DOHH2 (cell line): ENCODE results near the gene GNA14.

ENCODE experiments used
- H3F3A ChIP-seq: fragments of 200-600 bp; sonication (generic), shearing (Covaris generic); 2 replicates; pipeline ENCODE4 v1.6.0; 2016; ENCODE audit warnings: antibody characterized with exemption, mild to moderate bottlenecking; ENCODE audit not compliant: control insufficient read depth, insufficient read depth
- H3K27ac ChIP-seq: fragments of 200-600 bp; sonication (generic); 2 replicates; pipeline ENCODE4 v1.5.1; 2014; ENCODE audit warnings: low read depth, mild to moderate bottlenecking, low read length, moderate library complexity
- H3K27me3 ChIP-seq: fragments of 200-600 bp; sonication (generic); 2 replicates; pipeline ENCODE4 v1.6.1; 2014; ENCODE audit warnings: mild to moderate bottlenecking, low read length, mixed read lengths; ENCODE audit not compliant: control insufficient read depth
- H3K36me3 ChIP-seq: fragments of 200-600 bp; sonication (generic); 2 replicates; pipeline ENCODE4 v1.6.1; 2014; ENCODE audit warnings: mild to moderate bottlenecking, low read length, moderate library complexity, mixed read lengths; ENCODE audit not compliant: control insufficient read depth
- H3K4me1 ChIP-seq: fragments of 200-600 bp; sonication (generic); 2 replicates; pipeline ENCODE4 v1.6.1; 2014; ENCODE audit warnings: mild to moderate bottlenecking, low read length, mixed read lengths; ENCODE audit not compliant: control insufficient read depth
- H3K4me2 ChIP-seq: fragments of 200-600 bp; sonication (generic); 2 replicates; pipeline ENCODE4 v1.6.0; 2014; ENCODE audit warnings: mild to moderate bottlenecking, low read length, moderate library complexity
- H3K4me3 ChIP-seq: fragments of 200-600 bp; sonication (generic); 2 replicates; pipeline ENCODE4 v1.5.1; 2014; ENCODE audit warnings: mild to moderate bottlenecking, low read length, mixed read lengths
- H3K79me2 ChIP-seq: fragments of 200-600 bp; sonication (generic); 2 replicates; pipeline ENCODE4 v1.6.1; 2014; ENCODE audit warnings: mild to moderate bottlenecking, low read length, mixed read lengths; ENCODE audit not compliant: control insufficient read depth
- H3K9me2 ChIP-seq: fragments of 200-600 bp; sonication (generic); replicated peaks from 2 replicates; pipeline ENCODE4 v1.6.1; 2014; ENCODE audit warnings: mild to moderate bottlenecking, low read length, mixed read lengths; ENCODE audit not compliant: control insufficient read depth
- H3K9me3 ChIP-seq: fragments of 200-600 bp; sonication (generic); 2 replicates; pipeline ENCODE4 v1.6.1; 2014; ENCODE audit warnings: antibody characterized with exemption, low read length, mixed read lengths; ENCODE audit not compliant: control insufficient read depth, insufficient read depth
- H4K20me1 ChIP-seq: fragments of 200-600 bp; sonication (generic); 2 replicates; pipeline ENCODE4 v1.6.0; 2014; ENCODE audit warnings: low read depth, mild to moderate bottlenecking, antibody characterized with exemption, low read length, moderate library complexity; ENCODE audit not compliant: control insufficient read depth, insufficient read depth
- CTCF ChIP-seq: fragments of 200-600 bp; sonication (generic); IDR thresholded peaks from one replicate; pipeline ENCODE4 v1.5.1; 2014; ENCODE audit warnings: antibody characterized with exemption, mild to moderate bottlenecking, low read depth, low read length; ENCODE audit not compliant: poor library complexity, severe bottlenecking
- EZH2phosphoT487 ChIP-seq: fragments of 200-600 bp; sonication (generic); IDR thresholded peaks from 2 replicates; pipeline ENCODE4 v1.6.1; 2017; ENCODE audit warnings: borderline replicate concordance, mild to moderate bottlenecking, antibody characterized with exemption, low read length, moderate library complexity, mixed read lengths

GNA14 gene

GRCh38 chr9:77512876-77513275, 135.2 kb downstream of the GNA14 start:
- no peaks in the 10 kb centered on the region for H3K9me3 ChIP-seq
- no peaks in the 10 kb centered on the region for H3K9me2 ChIP-seq
- H3K4me2 ChIP-seq = no peak overlapping the region
- no peak overlapping the region for H3K4me3 ChIP-seq
- no peak overlapping the region for H3K27ac ChIP-seq
- H3K36me3 ChIP-seq = no peaks in the 10 kb centered on the region
- no peaks in the 10 kb centered on the region for H3F3A ChIP-seq
- H4K20me1 ChIP-seq = no peaks in the 10 kb centered on the region
- no peaks in the 10 kb centered on the region for H3K79me2 ChIP-seq
- no peaks in the 10 kb centered on the region; the same call in 1 of the 2 replicates for H3K27me3 ChIP-seq
- no peaks in the 10 kb centered on the region for H3K4me1 ChIP-seq
- TF ChIP-seq CTCF = no peak
- TF ChIP-seq EZH2phosphoT487 = no peak

GRCh38 chr9:77511525-77511924, 136.6 kb downstream of the GNA14 start:
- Histone ChIP-seq H3K27ac (no peak overlapping the region), H3F3A (no peaks in the 10 kb centered on the region), H4K20me1 (no peaks in the 10 kb centered on the region), H3K4me1 (no peaks in the 10 kb centered on the region), H3K9me2 (no peaks in the 10 kb centered on the region), H3K27me3 (no peaks in the 10 kb centered on the region; the same call in 1 of the 2 replicates), H3K36me3 (no peaks in the 10 kb centered on the region), H3K4me3 (no peak overlapping the region), H3K4me2 (no peak overlapping the region), H3K79me2 (no peaks in the 10 kb centered on the region), H3K9me3 (no peaks in the 10 kb centered on the region)
- TF ChIP-seq CTCF (no peak), EZH2phosphoT487 (no peak)

DNA sequence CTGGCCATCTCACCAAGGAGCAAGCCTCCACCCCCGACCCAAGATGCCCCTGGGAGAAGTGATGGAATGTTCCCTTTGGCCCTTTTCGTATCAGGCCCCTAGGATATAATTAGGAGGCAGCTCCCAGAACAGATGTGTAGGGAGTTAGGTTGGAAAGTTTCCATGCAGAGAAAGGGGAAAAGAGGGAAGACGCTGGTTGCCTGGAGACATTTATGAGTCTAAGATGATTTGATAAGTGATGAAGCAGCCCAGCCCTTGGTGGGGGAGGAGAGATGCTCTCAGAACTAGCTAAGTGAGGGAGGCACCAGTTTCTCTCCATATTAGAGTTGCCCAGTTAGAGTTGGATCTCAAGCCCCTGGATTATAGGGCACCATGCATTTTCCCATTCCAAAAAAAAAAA, 137.5 kb downstream of the GNA14 start:
- Histone ChIP-seq H3K79me2 (no peaks in the 10 kb centered on the region), H3K4me1 (no peaks in the 10 kb centered on the region), H3K4me3 (no peak overlapping the region), H3K9me3 (no peaks in the 10 kb centered on the region), H3K36me3 (no peaks in the 10 kb centered on the region), H4K20me1 (no peaks in the 10 kb centered on the region), H3K9me2 (no peaks in the 10 kb centered on the region), H3K27ac (no peak overlapping the region), H3K4me2 (no peak overlapping the region), H3F3A (no peaks in the 10 kb centered on the region), H3K27me3 (no peaks in the 10 kb centered on the region; the same call in 1 of the 2 replicates)
- no peak for TF ChIP-seq CTCF
- TF ChIP-seq EZH2phosphoT487 = no peak

DNA sequence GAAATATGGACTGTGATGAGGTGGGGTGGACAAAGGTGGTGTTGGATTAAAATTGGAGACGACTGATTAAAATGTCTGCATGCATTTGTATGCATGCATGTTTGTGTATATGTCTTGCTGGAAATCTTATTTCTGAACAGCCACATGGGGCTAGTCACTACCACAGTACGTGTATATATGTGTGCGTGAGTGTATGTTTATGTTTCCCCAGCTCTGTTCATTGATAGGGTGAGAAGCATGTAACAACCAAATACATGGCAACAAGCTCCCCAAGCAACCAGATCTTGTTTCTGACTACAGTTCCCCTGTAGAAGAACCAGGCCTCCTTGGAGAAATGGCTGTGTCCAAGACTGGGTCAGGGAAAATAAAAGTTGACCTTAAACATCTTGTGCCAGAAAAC, 139.7 kb downstream of the GNA14 start:
- H3K4me1 ChIP-seq = no peaks in the 10 kb centered on the region
- no peaks in the 10 kb centered on the region for H3K9me2 ChIP-seq
- no peak overlapping the region for H3K4me2 ChIP-seq
- H3K79me2 ChIP-seq = no peaks in the 10 kb centered on the region
- no peaks in the 10 kb centered on the region for H3F3A ChIP-seq
- H4K20me1 ChIP-seq = no peaks in the 10 kb centered on the region
- H3K4me3 ChIP-seq = no peak overlapping the region
- no peaks in the 10 kb centered on the region for H3K9me3 ChIP-seq
- no peak for TF ChIP-seq CTCF
- TF ChIP-seq EZH2phosphoT487 = no peak
- H3K36me3 ChIP-seq = no peaks in the 10 kb centered on the region
- no peaks in the 10 kb centered on the region for H3K27me3 ChIP-seq
- H3K27ac ChIP-seq = no peak overlapping the region
